Endothelial cell of umbilical vein (primary cell): ENCODE results near the gene MAPK4.

Experiments used
- CTCF ChIP-seq, 2 donors: IDR thresholded peaks; 1 replicate in 1 of 2; 2 replicates in 1 of 2; pipeline ENCODE4 v1.5.1; 2011; ENCODE audit warnings: low read length in 2 of 2, mild to moderate bottlenecking in 2 of 2, moderate library complexity in 2 of 2, control low read depth in 1 of 2, inconsistent platforms in 1 of 2, low read depth in 1 of 2; ENCODE audit not compliant: insufficient read depth in 1 of 2; ENCODE audit errors: extremely low read depth in 1 of 2
- EZH2 ChIP-seq: IDR thresholded peaks from 2 replicates; pipeline ENCODE4 v1.6.1; 2012; ENCODE audit warnings: borderline replicate concordance, low read depth, mild to moderate bottlenecking, moderate library complexity, low read length, inconsistent platforms; ENCODE audit not compliant: severe bottlenecking

- TF ChIP-seq CTCF (IDR thresholded peaks at IDR 0.05; ENCODE audit: extremely low read depth in 1 of 2, insufficient read depth in 1 of 2, low read depth in 1 of 2, low read length in 2 of 2) (no peak), EZH2 (no peak)
Observed at GRCh38 chr18:50653402-50654093, 93.7 kb downstream of the MAPK4 start.
